ENCODE measurements around the gene NLGN1. TPM values are rescaled to one million over a fixed set of nuclear protein-coding genes. Genes with fewer than 3 reads are reported as not detected.

Gene NLGN1
- total and polyA plus RNA-seq, 2 of the 13 experiments (the other 11 are each of a cell fraction or from before 2014, with no cell fraction given): not detected

GRCh38 chr3:174049472-174049871, 651.9 kb downstream of the NLGN1 start:
- Histone ChIP-seq H3K9me3 (ENCODE audit: low read length) (peaks cover 12% of the 10 kb centered on the region), H4K20me1 (ENCODE audit: insufficient read depth, low read length) (no peaks in the 10 kb centered on the region)
- CTCF ChIA-PET (ENCODE audit: low intra/inter-chr PET ratio, low total read pairs): no interaction called here
- TF ChIP-seq, protein P1, sequence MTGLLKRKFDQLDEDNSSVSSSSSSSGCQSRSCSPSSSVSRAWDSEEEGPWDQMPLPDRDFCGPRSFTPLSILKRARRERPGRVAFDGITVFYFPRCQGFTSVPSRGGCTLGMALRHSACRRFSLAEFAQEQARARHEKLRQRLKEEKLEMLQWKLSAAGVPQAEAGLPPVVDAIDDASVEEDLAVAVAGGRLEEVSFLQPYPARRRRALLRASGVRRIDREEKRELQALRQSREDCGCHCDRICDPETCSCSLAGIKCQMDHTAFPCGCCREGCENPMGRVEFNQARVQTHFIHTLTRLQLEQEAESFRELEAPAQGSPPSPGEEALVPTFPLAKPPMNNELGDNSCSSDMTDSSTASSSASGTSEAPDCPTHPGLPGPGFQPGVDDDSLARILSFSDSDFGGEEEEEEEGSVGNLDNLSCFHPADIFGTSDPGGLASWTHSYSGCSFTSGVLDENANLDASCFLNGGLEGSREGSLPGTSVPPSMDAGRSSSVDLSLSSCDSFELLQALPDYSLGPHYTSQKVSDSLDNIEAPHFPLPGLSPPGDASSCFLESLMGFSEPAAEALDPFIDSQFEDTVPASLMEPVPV (CRISPR knock-in tag; IDR thresholded peaks at IDR 0.05): no peak
- TF ChIP-seq ZNF34 (CRISPR knock-in tag; IDR thresholded peaks at IDR 0.05; ENCODE audit: borderline replicate concordance) (no peak), ZNF687 (CRISPR knock-in tag; IDR thresholded peaks at IDR 0.05) (no peak), ZNF556 (CRISPR knock-in tag; IDR thresholded peaks at IDR 0.05; ENCODE audit: borderline replicate concordance) (no peak), ZNF503 (CRISPR knock-in tag; IDR thresholded peaks at IDR 0.05) (no peak), FOXC1 (CRISPR knock-in tag; IDR thresholded peaks at IDR 0.05; ENCODE audit: borderline replicate concordance) (no peak), ZFYVE20 (CRISPR knock-in tag; IDR thresholded peaks at IDR 0.05; ENCODE audit: borderline replicate concordance, low read depth) (no peak), BHLHE40 (IDR thresholded peaks at IDR 0.05; ENCODE audit: low read length) (no peak), PBX2 (CRISPR knock-in tag; IDR thresholded peaks at IDR 0.05) (no peak), ZNF768 (CRISPR knock-in tag; IDR thresholded peaks at IDR 0.05) (no peak), ATF1 (CRISPR knock-in tag; IDR thresholded peaks at IDR 0.05) (no peak), ZNF883 (CRISPR knock-in tag; IDR thresholded peaks at IDR 0.05; ENCODE audit: not compliant biosample characterization) (no peak), TOPORS (CRISPR knock-in tag; IDR thresholded peaks at IDR 0.05) (no peak), ZC3H13 (CRISPR knock-in tag; IDR thresholded peaks at IDR 0.05) (no peak), CBFB (CRISPR knock-in tag; IDR thresholded peaks at IDR 0.05) (no peak), ZNF580 (CRISPR knock-in tag; IDR thresholded peaks at IDR 0.05; ENCODE audit: borderline replicate concordance, low read depth) (no peak), RFX1 (IDR thresholded peaks at IDR 0.05) (no peak)

More at GRCh38 chr3:174049472-174049871, 651.9 kb downstream of the NLGN1 start:
- ATAC-seq (no peak), DNase-seq (ENCODE audit: low spot score) (no peak), FAIRE-seq (no peak)
- POLR2A ChIA-PET: no interaction called here
- Histone ChIP-seq H3K36me3 (replicated peaks in 1 of 2; ENCODE audit: control insufficient read depth in 1 of 2, insufficient read depth in 2 of 2, low read length in 2 of 2) (no peaks in the 10 kb centered on the region), H3K27ac (ENCODE audit: extremely low read length, insufficient read depth, low read length) (no peak overlapping the region), H2AFZ (ENCODE audit: low read length) (no peak overlapping the region), H3K4me3 (replicated peaks in 1 of 3; ENCODE audit: insufficient read depth in 1 of 3, low read depth in 2 of 3, low read length in 3 of 3) (no peak overlapping the region), H3K79me2 (ENCODE audit: insufficient read depth, low read length) (no peaks in the 10 kb centered on the region), H3K4me1 (ENCODE audit: insufficient read depth, low read length) (no peaks in the 10 kb centered on the region), H3K27me3 (ENCODE audit: control insufficient read depth in 1 of 2, insufficient read depth in 2 of 2, low read length in 2 of 2) (no peaks in the 10 kb centered on the region), H3K4me2 (ENCODE audit: low read depth, low read length) (no peak overlapping the region), H3K9ac (ENCODE audit: insufficient read depth, low read depth, low read length) (no peak overlapping the region)
- BruUV-seq (replicated peaks): no TSS peak
- intact Hi-C loops (cut with micrococcal nuclease; ENCODE audit: unreplicated experiment): no loop called here
- in situ Hi-C loops (cut with HindIII; ENCODE audit: extremely low pct_ligation_motif_present, low pct_unique_long_range_greater_than_20kb): no loop called here
- under 1% methylated on average over 3 of the region's 3 CpGs for WGBS (ENCODE audit: low lambda C conversion rate)
